Epithelial cell of proximal tubule (primary cell): ENCODE data around the gene EIF3A. TPM values are rescaled to one million over a fixed set of nuclear protein-coding genes. Genes with fewer than 3 reads are reported as not detected.

Source experiments
- DNase-seq: peaks from one replicate; pipeline ENCODE4 v3.0.0-alpha.2; 2011; ENCODE audit warnings: low read depth
- H3K4me3 ChIP-seq: 2 replicates; pipeline ENCODE4 v1.5.1; 2011; ENCODE audit warnings: low read depth, mild to moderate bottlenecking, low read length
- CTCF ChIP-seq: conservative IDR thresholded peaks from 2 replicates; pipeline ENCODE4 v1.5.1; 2012; ENCODE audit warnings: low read depth, mild to moderate bottlenecking, low read length
- total RNA-seq: library from RNA; depleted of rRNA; stranded (reverse); fragments of >200 nt; gene quantifications from 2 replicates; pipeline ENCODE4 v1.2.3, GENCODE V29; 2015

Gene EIF3A
- total RNA-seq, 1 donor from 2014 or later, result 102 TPM

DNA sequence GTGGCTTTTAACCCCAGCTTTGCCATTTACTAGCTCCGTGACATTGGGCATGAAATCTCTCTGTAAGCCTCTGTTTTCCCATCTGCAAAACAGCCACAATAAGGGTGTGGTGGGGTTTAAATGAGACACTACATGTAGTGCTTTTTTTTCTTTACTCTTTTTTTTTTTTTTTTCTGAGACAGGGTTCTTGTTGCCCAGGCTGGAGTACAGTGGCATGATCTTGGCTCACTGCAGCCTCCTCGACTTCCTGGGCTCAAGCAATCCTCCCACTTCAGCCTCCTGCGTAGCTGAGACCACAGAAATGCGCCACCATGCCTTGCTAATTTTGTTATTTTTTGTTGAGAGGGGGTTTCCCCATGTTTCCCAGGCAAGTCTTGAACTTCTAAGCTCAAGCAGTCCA is 15.0 kb upstream of the EIF3A start:
- no peak overlapping the region for H3K4me3 ChIP-seq
- no peak for DNase-seq
- no peak for TF ChIP-seq CTCF

DNA sequence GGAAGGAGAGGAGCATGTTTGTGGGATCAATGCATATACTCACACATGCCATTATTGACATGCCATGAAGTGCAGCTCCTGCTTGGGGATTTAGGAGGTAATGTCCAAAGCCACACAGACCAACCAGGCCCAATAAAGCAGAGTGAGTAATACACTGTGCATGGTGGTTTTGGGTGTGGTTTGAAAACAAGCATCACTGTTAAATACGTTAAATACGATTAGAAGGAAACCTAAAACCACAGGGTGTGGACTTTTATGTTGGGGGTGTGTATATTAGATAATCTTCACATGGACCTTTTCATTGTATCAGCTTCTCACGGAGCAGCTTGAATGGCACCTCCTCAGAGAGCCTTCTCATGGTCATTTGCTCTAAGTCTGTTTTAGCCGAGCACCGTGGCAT is 10.4 kb upstream of the EIF3A start:
- TF ChIP-seq CTCF, result no peak
- no peak overlapping the region for H3K4me3 ChIP-seq
- DNase-seq, result no peak

- H3K4me3 ChIP-seq, result no peak overlapping the region
- no peak for DNase-seq
- no peak for TF ChIP-seq CTCF
These were observed 9.6 kb upstream of the EIF3A start for GRCh38 chr10:119090026-119090795.

DNA sequence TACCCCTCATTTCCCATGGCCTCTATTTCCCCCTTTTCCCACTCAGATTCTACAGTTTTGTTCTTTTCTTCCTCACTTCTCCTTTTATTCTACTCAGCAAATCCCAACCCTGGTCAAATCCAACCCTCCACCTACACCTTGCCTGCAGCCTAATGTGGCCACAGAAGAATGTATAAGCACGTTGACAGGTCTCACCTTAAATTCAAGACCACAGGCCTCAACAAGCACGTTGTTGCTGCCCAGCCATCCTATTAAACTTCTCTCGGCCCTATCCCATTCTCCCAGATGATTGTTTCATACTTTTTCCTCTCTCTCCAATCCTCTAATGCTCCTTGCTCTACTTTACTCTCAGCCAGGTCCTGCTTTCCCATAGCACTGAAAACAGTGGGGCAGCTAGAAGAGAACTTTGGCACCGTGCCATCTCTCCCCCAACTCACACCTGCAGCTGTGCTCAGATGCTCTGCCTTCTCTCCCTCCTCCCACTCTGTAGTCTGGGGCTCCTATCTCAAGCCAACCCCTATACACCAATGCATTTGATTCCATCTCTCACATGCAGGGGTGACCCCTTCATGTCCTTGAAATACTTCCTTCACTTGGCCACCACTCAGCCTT is 6.8 kb upstream of the EIF3A start:
- H3K4me3 ChIP-seq, result no peak overlapping the region
- no peak for DNase-seq
- TF ChIP-seq CTCF, result no peak

DNA sequence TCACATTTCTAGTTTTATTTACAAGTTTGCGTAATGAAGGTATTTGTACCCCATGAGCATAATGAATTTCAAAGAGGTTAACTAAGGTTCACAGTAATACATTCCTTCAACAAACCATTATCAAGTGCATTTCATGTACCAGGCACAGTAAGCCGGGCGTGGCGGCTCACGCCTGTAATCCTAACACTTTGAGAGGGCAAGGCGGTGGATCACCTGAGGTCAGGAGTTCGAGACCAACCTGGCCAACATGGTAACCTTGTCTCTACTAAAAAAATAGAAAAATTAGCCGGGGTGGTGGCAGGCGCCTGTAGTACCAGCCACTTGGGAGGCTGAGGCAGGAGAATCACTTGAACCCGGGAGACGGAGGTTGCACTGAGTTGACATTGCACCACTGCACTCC is 4.3 kb upstream of the EIF3A start:
- DNase-seq, result no peak
- no peak for TF ChIP-seq CTCF
- no peak overlapping the region for H3K4me3 ChIP-seq

GRCh38 chr10:119079599-119080520 is 757 bp downstream of the EIF3A start:
- no peak for DNase-seq
- no peak for TF ChIP-seq CTCF
- peak overlapping the region; percentile 97 for H3K4me3 ChIP-seq
